CD4-positive, alpha-beta T cell treated with Interleukin-12 subunit alpha and Interleukin-12 subunit beta, for 1 hour (primary cell): ENCODE measurements around the gene RSPH9.

Experiments
- DNase-seq: peaks from one replicate; pipeline ENCODE4 v3.0.0-alpha.2; 2020

RSPH9 gene

DNA sequence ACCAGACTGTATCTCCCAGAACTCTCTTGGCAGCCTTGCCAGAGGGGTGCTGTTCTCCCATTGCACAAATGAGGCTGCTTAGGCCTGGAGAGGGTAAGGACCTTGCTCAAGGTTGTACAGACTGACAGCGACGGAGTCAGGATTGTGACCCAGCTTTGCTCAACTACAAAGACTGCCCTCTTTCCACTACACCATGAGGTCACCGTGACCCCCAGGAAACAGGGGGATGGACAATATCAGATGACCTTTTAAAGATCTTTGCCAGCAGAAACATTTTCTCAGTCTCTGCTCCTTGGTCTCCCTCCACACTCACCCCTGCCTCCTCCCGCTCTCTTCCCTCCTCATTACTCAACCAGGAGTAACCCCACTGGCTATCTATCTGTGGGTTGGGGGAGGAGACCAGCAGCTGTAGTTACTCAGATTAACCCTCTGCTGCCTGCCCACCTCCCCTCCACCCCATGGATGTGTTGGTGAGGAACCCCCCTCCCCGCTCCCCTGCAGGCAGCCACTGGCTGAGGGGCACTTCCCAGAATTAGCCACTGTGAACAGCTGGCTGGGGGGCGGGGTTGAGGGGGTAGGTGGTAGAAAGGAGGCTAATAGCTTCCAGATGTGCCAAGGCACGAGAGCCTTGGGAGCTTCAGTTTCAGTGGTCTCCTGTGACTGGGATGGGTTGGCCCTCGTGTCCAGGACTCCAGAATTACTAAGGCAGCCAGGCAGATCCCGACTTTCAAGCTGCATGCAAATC, 69.6 kb downstream of the RSPH9 start:
- DNase-seq: no peak

DNA sequence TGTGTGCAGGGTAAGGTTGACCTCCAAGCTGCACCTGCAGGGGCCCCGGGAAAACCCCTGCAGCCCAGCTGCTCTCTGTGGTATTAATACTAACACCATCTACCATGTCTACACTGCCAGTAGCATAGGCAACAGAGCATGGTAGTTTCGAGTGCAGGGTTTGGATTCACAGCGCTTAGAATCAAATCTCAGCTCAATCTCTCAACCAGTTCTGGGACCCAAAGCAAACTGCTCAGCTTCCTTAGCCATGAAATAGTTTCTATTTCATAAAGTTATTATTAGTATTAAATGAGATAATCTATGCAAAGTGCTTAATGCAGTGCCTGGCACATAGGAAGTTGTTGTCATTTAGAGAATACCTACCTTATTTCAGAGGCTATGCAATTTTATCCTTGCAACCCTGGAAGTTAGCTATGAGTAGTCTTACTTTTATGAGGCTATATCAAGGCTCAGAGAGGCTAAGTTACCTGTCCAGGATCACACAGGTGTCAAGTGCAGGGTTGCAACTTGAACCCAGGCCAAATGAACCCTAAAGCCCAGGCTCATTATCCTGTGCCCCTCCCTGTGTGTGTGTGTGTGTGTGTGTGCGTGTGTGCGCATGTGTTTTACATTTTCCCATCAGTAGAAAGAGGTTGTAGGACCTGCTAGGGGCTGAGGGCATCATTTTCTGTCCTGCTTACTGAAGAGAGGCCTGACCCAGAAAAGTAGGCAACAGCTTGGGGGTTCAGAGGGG, 70.4 kb downstream of the RSPH9 start:
- DNase-seq: no peak

GRCh38 chr6:43716099-43716498, 71.3 kb downstream of the RSPH9 start:
- DNase-seq: no peak

- no peak for DNase-seq
Observed at GRCh38 chr6:43717389-43717788, 72.6 kb downstream of the RSPH9 start.

GRCh38 chr6:43717822-43718221, 73.0 kb downstream of the RSPH9 start:
- DNase-seq: no peak

DNA sequence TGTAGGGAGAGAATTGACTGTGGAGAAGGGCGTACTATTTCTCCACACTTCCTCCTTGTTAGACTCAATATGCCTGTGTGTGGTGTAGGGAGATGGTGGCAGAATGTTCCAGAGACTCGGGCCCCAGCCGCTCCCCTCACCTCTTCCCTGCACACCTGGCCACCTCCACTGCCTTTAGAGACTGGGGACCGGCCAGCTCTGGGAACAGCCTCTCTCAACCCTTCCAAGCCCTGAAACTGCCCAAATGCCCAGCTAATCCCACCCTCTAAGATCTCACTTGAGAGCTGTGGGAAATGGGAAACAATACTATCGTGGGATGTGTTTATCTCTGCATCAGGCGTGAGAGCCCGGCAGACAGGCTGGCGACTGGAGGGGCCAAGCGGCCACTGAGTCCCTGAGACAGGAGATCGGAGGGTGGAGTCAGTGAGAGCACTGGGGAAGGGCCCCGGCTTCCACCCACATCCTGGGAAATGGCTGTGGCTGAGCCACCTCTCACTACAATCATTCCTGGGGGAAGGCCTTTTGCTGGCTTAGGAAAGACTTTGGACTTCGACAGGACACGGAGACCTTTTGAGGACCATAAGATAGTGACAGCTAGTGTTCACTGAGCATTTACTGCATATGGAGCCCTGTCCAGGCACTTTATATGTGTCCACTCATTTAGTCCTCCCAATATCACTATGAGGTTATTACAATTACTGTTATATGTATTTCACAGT, 73.7 kb downstream of the RSPH9 start:
- no peak for DNase-seq

GRCh38 chr6:43719511-43719910, 74.7 kb downstream of the RSPH9 start:
- no peak for DNase-seq

GRCh38 chr6:43720999-43721398, 76.2 kb downstream of the RSPH9 start:
- no peak for DNase-seq
